A549 (cell line): ENCODE measurements around the gene UST. TPM values are rescaled to one million over a fixed set of nuclear protein-coding genes. Genes with fewer than 3 reads are reported as not detected.

ENCODE experiments used
- ATAC-seq, 2 experiments: fragments of 200-7000 bp in 1 of 2; fragments of >200 bp in 1 of 2; cut with Nextera tagmentation in 1 of 2; cut with Tn5 transposase in 1 of 2; 3 replicates each; pipeline versions ENCODE4 v1.8.0 to v1.9.1; 2018 to 2020; ENCODE audit warnings: mild to moderate bottlenecking in 1 of 2, moderate library complexity in 1 of 2
- CTCF ChIA-PET: fragments of 300-600 bp; sonication (Branson Sonifier 250); formaldehyde crosslinking; extraction: SDS; loops from one replicate; lab custom pipeline; 2021; ENCODE audit warnings: antibody characterized with exemption, inconsistent platforms; lab: Yijun Ruan, JAX
- POLR2A ChIA-PET: fragments of 350-600 bp; formaldehyde crosslinking; extraction: SDS; loops from one replicate; lab custom pipeline; 2021; ENCODE audit warnings: antibody characterized with exemption, inconsistent platforms; lab: Yijun Ruan, JAX
- DNase-seq, 2 experiments: peaks; one replicate each; pipeline versions ENCODE4 v3.0.0 to v3.0.0-alpha.2; 2011 to 2016; ENCODE audit warnings: low read depth in 1 of 2, low spot score in 1 of 2
- FAIRE-seq: peaks from 2 replicates; lab custom pipeline; 2011; peaks lifted over from hg19 to GRCh38; lab: Jason Lieb, UNC
- H3K27ac ChIP-seq, 2 experiments: fragments of >200 bp; sonication (Bioruptor Twin); formaldehyde crosslinking; 3 replicates each; pipeline ENCODE4 v1.5.1; 2016 to 2017
- H3K4me1 ChIP-seq: fragments of >200 bp; sonication (Bioruptor Twin); formaldehyde crosslinking; 3 replicates; pipeline ENCODE4 v1.6.1; 2016
- H3K4me2 ChIP-seq: fragments of >200 bp; sonication (Bioruptor Twin); formaldehyde crosslinking; 3 replicates; pipeline ENCODE4 v1.6.1; 2016
- H3K4me3 ChIP-seq: fragments of >200 bp; sonication (Bioruptor Twin); formaldehyde crosslinking; 3 replicates; pipeline ENCODE4 v1.5.1; 2016
- H3K9me3 ChIP-seq: fragments of >200 bp; sonication (Bioruptor Twin); formaldehyde crosslinking; 3 replicates; pipeline ENCODE4 v1.6.1; 2016
- CBX8 ChIP-seq: fragments of 200-600 bp; sonication (generic); IDR thresholded peaks from 2 replicates; pipeline ENCODE4 v1.6.1; 2016
- CHD2 ChIP-seq: fragments of 150-350 bp; IDR thresholded peaks from 2 replicates; pipeline ENCODE4 v1.6.1; 2014; ENCODE audit warnings: low read length; ENCODE audit not compliant: partially characterized antibody
- CHD4 ChIP-seq: fragments of 200-600 bp; sonication (generic); IDR thresholded peaks from 2 replicates; pipeline ENCODE4 v1.6.1; 2016; ENCODE audit warnings: antibody characterized with exemption, mild to moderate bottlenecking, borderline replicate concordance
- EHMT2 ChIP-seq: fragments of 200-600 bp; sonication (generic); IDR thresholded peaks from 2 replicates; pipeline ENCODE4 v1.6.1; 2016; ENCODE audit warnings: antibody characterized with exemption, low read depth, mild to moderate bottlenecking, moderate library complexity
- ESRRA ChIP-seq: fragments of 150-350 bp; IDR thresholded peaks from 2 replicates; pipeline ENCODE4 v1.6.1; 2014; ENCODE audit warnings: mild to moderate bottlenecking, low read length, borderline replicate concordance
- GATA3 ChIP-seq: IDR thresholded peaks from 2 replicates; pipeline ENCODE4 v1.6.1; 2012; ENCODE audit warnings: borderline replicate concordance
- HDAC2 ChIP-seq: fragments of 200-600 bp; sonication (generic); IDR thresholded peaks from 2 replicates; pipeline ENCODE4 v1.6.1; 2016
- HOXA7 ChIP-seq: fragments of 250-450 bp; sonication (Bioruptor Pico); IDR thresholded peaks from 2 replicates; pipeline ENCODE4 v1.5.0; 2020; ENCODE audit warnings: mild to moderate bottlenecking, moderate library complexity
- JUN ChIP-seq, 2 experiments: fragments of >200 bp; sonication (Bioruptor Twin); formaldehyde crosslinking; IDR thresholded peaks; 2 replicates in 1 of 2; 3 replicates in 1 of 2; pipeline ENCODE4 v1.6.1; 2016 to 2017
- JUNB ChIP-seq: fragments of >200 bp; sonication (Bioruptor Twin); formaldehyde crosslinking; IDR thresholded peaks from 2 replicates; pipeline ENCODE4 v1.6.1; 2016
- MYC ChIP-seq: IDR thresholded peaks from 2 replicates; pipeline ENCODE4 v1.6.1; 2012; ENCODE audit warnings: mild to moderate bottlenecking, inconsistent platforms, low read length, improper control_type of control experiment, borderline replicate concordance
- NPAS2 ChIP-seq: fragments of 250-450 bp; sonication (Bioruptor Pico); IDR thresholded peaks from 2 replicates; pipeline ENCODE4 v1.8.0; 2022; ENCODE audit warnings: mild to moderate bottlenecking, moderate library complexity, borderline replicate concordance
- POLR2AphosphoS2 ChIP-seq: conservative IDR thresholded peaks from 2 replicates; pipeline ENCODE4 v1.6.1; 2012; ENCODE audit warnings: low read length, improper control_type of control experiment, inconsistent platforms
- RCOR1 ChIP-seq: fragments of 150-350 bp; IDR thresholded peaks from 2 replicates; pipeline ENCODE4 v1.6.1; 2014; ENCODE audit warnings: antibody characterized with exemption, low read length, low read depth
- RFX5 ChIP-seq: fragments of 450-650 bp; IDR thresholded peaks from 2 replicates; pipeline ENCODE4 v1.7.1; 2014; ENCODE audit warnings: antibody characterized with exemption, mild to moderate bottlenecking, moderate library complexity
- TFCP2L1 ChIP-seq: fragments of 250-450 bp; sonication (Bioruptor Pico); IDR thresholded peaks from 2 replicates; pipeline ENCODE4 v1.5.0; 2021; ENCODE audit warnings: mild to moderate bottlenecking
- TP53 ChIP-seq: fragments of 250-450 bp; sonication (Bioruptor Pico); IDR thresholded peaks from 2 replicates; pipeline ENCODE4 v1.5.0; 2021; ENCODE audit warnings: mild to moderate bottlenecking, moderate library complexity
- ZSCAN20 ChIP-seq: fragments of 250-450 bp; sonication (Bioruptor Pico); IDR thresholded peaks from 2 replicates; pipeline ENCODE4 v1.8.0; 2022; ENCODE audit warnings: mild to moderate bottlenecking, moderate library complexity
- WGBS: methylation state at CpG from one replicate; pipeline ENCODE4 v1.1.6; 2017; ENCODE audit errors: missing lambda C conversion rate; 5-methylcytosine and 5-hydroxymethylcytosine counted together
- polyA plus RNA-seq, 4 experiments: library from polyadenylated mRNA; depleted of rRNA in 3 of 4; stranded (reverse); fragments of >200 nt; fragmentation: RNase III in 1 of 4; extraction: RNeasy Plus Mini Kit Qiagen cat#74134 plus additional on column Dnase treatment in 1 of 4; gene quantifications; 2 replicates in 3 of 4; 3 replicates in 1 of 4; pipeline ENCODE4 v1.2.3, GENCODE V29; 2011 to 2017
- TF ChIP-seq, protein P1 (sequence below): fragments of 200-600 bp; sonication (generic); IDR thresholded peaks from 2 replicates; pipeline ENCODE4 v1.6.1; 2016; ENCODE audit warnings: antibody characterized with exemption, mild to moderate bottlenecking, moderate library complexity
- TF ChIP-seq, protein P2 (sequence below): fragments of 150-350 bp; IDR thresholded peaks from 2 replicates; pipeline ENCODE4 v1.6.1; 2014; ENCODE audit warnings: low read depth, mild to moderate bottlenecking, low read length

Gene UST
- polyA plus RNA-seq, 2 of the 4 experiments (the other 2 are of a cell fraction) = 0.54 to 1.7 TPM

DNA sequence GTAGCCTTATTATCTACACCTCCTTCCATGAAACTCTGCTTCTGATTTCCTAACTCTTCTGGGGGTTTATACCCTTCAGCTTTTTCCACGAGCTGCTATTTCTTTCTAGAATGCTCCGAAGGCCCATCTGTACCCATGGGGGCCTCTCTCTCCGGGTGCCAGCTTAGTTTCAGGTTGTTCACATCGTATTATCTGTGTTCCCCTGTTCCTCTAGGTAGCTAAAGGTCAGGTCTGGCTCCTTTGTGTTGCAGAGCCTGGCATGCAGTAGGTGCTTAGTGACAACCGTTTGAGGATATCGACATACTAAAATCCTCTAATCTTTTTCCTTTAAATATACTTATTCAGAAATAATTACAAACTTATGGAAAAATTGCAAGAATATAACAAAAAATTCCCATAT, 73.0 kb downstream of the UST start:
- Histone ChIP-seq H3K4me1 (no peaks in the 10 kb centered on the region), H3K4me3 (no peak overlapping the region), H3K27ac (no peak overlapping the region), H3K9me3 (no peaks in the 10 kb centered on the region), H3K4me2 (no peak overlapping the region)
- WGBS = 36% methylated on average over 6 of the region's 6 CpGs
- DNase-seq = no peak
- no peak for FAIRE-seq
- ChIA-PET CTCF (no interaction called here), POLR2A (no interaction called here)
- ATAC-seq = no peak
- TF ChIP-seq, protein P1, sequence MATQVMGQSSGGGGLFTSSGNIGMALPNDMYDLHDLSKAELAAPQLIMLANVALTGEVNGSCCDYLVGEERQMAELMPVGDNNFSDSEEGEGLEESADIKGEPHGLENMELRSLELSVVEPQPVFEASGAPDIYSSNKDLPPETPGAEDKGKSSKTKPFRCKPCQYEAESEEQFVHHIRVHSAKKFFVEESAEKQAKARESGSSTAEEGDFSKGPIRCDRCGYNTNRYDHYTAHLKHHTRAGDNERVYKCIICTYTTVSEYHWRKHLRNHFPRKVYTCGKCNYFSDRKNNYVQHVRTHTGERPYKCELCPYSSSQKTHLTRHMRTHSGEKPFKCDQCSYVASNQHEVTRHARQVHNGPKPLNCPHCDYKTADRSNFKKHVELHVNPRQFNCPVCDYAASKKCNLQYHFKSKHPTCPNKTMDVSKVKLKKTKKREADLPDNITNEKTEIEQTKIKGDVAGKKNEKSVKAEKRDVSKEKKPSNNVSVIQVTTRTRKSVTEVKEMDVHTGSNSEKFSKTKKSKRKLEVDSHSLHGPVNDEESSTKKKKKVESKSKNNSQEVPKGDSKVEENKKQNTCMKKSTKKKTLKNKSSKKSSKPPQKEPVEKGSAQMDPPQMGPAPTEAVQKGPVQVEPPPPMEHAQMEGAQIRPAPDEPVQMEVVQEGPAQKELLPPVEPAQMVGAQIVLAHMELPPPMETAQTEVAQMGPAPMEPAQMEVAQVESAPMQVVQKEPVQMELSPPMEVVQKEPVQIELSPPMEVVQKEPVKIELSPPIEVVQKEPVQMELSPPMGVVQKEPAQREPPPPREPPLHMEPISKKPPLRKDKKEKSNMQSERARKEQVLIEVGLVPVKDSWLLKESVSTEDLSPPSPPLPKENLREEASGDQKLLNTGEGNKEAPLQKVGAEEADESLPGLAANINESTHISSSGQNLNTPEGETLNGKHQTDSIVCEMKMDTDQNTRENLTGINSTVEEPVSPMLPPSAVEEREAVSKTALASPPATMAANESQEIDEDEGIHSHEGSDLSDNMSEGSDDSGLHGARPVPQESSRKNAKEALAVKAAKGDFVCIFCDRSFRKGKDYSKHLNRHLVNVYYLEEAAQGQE = no peak
- TF ChIP-seq GATA3 = no peak
- TF ChIP-seq, protein P2, sequence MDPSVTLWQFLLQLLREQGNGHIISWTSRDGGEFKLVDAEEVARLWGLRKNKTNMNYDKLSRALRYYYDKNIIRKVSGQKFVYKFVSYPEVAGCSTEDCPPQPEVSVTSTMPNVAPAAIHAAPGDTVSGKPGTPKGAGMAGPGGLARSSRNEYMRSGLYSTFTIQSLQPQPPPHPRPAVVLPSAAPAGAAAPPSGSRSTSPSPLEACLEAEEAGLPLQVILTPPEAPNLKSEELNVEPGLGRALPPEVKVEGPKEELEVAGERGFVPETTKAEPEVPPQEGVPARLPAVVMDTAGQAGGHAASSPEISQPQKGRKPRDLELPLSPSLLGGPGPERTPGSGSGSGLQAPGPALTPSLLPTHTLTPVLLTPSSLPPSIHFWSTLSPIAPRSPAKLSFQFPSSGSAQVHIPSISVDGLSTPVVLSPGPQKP = no peak
- no peak for TF ChIP-seq RCOR1
- TF ChIP-seq CBX8 = no peak
- TF ChIP-seq JUNB = no peak
- no peak for TF ChIP-seq HDAC2
- TF ChIP-seq CHD2 = no peak
- no peak for TF ChIP-seq RFX5
- TF ChIP-seq TFCP2L1 = no peak
- TF ChIP-seq, all 56 proteins: peak for 0

- CTCF ChIA-PET = interaction anchor here (1.4 kb wide), 1 partner anchor 9 kb away, joined by 4 read pairs; no protein-coding TSS in a partner anchor
- H3K27ac ChIP-seq = no peak overlapping the region
- H3K4me1 ChIP-seq = no peaks in the 10 kb centered on the region
- no peak for TF ChIP-seq GATA3
- TF ChIP-seq HOXA7 (CRISPR knock-in tag) = no peak
- TF ChIP-seq JUN (IDR thresholded peaks at IDR 0.05) = no peak
- no peak for TF ChIP-seq MYC
- no peak for TF ChIP-seq ESRRA
- TF ChIP-seq POLR2AphosphoS2 = no peak
- no peak for TF ChIP-seq NPAS2 (CRISPR knock-in tag)
- no peak for TF ChIP-seq CHD4
- TF ChIP-seq, protein P2 = no peak
- TF ChIP-seq, protein P1 = no peak
- TF ChIP-seq ZSCAN20 = no peak
- no peak for TF ChIP-seq EHMT2
- TF ChIP-seq TP53 (CRISPR knock-in tag) = no peak
- TF ChIP-seq, all 56 proteins: peak for 0
- FAIRE-seq (no peak), ATAC-seq (no peak), DNase-seq (no peak)
- Histone ChIP-seq H3K9me3 (no peaks in the 10 kb centered on the region), H3K4me2 (no peak overlapping the region), H3K4me3 (no peak overlapping the region)
- POLR2A ChIA-PET = no interaction called here
Measured at GRCh38 chr6:148822819-148823218, 76.0 kb downstream of the UST start.
